Glutamatergic neuron (in vitro differentiated cells): ENCODE results near the gene SARM1. TPM values are rescaled to one million over a fixed set of nuclear protein-coding genes. Genes with fewer than 3 reads are reported as not detected.
A peak's percentile ranks its signal among the peaks of the same experiment; 100 is the strongest.

Source experiments
- DNase-seq: peaks from one replicate; pipeline ENCODE4 v3.0.0; 2022
- H3K27ac Mint-ChIP-seq: one replicate; pipeline ENCODE4 v1.8.0; 2020; ENCODE audit warnings: mild to moderate bottlenecking, mixed read lengths, inconsistent platforms; ENCODE audit not compliant: unreplicated experiment
- H3K27me3 Mint-ChIP-seq: one replicate; pipeline ENCODE4 v1.8.0; 2020; ENCODE audit warnings: mild to moderate bottlenecking, moderate library complexity, mixed read lengths, inconsistent platforms; ENCODE audit not compliant: unreplicated experiment
- H3K36me3 Mint-ChIP-seq: one replicate; pipeline ENCODE4 v1.8.0; 2020; ENCODE audit warnings: mild to moderate bottlenecking, mixed read lengths, inconsistent platforms; ENCODE audit not compliant: unreplicated experiment
- H3K4me1 Mint-ChIP-seq: one replicate; pipeline ENCODE4 v1.8.0; 2020; ENCODE audit warnings: mild to moderate bottlenecking, low read depth, mixed read lengths, inconsistent platforms; ENCODE audit not compliant: unreplicated experiment
- H3K4me3 Mint-ChIP-seq: one replicate; pipeline ENCODE4 v1.8.0; 2020; ENCODE audit warnings: mild to moderate bottlenecking, mixed read lengths, inconsistent platforms; ENCODE audit not compliant: unreplicated experiment
- H3K9me3 Mint-ChIP-seq: one replicate; pipeline ENCODE4 v1.8.0; 2020; ENCODE audit warnings: mild to moderate bottlenecking, moderate library complexity, mixed read lengths, inconsistent platforms; ENCODE audit not compliant: unreplicated experiment
- total RNA-seq: library from RNA; stranded (reverse); fragmentation: NEBNext Ultra II Directional; extraction: Animal tissue kit (Norgen Biotek cat#: 25700); gene quantifications from one replicate; pipeline ENCODE4 v1.2.1, GENCODE V29; 2021; ENCODE audit not compliant: unreplicated experiment
- TF ChIP-seq, protein P1 (sequence below): fragments of 200-600 bp; sonication (generic); IDR thresholded peaks from one replicate; pipeline ENCODE4 v1.5.0; 2021; ENCODE audit not compliant: partially characterized antibody, unreplicated experiment

The SARM1 gene
- total RNA-seq, 1 donor from 2014 or later, result 100 TPM

- Mint-ChIP-seq H3K27ac (no peak overlapping the region), H3K9me3 (peaks cover 9% of the 10 kb centered on the region), H3K36me3 (no peaks in the 10 kb centered on the region), H3K27me3 (peaks cover 9% of the 10 kb centered on the region), H3K4me1 (peaks cover 4% of the 10 kb centered on the region), H3K4me3 (no peak overlapping the region)
- TF ChIP-seq, protein P1, sequence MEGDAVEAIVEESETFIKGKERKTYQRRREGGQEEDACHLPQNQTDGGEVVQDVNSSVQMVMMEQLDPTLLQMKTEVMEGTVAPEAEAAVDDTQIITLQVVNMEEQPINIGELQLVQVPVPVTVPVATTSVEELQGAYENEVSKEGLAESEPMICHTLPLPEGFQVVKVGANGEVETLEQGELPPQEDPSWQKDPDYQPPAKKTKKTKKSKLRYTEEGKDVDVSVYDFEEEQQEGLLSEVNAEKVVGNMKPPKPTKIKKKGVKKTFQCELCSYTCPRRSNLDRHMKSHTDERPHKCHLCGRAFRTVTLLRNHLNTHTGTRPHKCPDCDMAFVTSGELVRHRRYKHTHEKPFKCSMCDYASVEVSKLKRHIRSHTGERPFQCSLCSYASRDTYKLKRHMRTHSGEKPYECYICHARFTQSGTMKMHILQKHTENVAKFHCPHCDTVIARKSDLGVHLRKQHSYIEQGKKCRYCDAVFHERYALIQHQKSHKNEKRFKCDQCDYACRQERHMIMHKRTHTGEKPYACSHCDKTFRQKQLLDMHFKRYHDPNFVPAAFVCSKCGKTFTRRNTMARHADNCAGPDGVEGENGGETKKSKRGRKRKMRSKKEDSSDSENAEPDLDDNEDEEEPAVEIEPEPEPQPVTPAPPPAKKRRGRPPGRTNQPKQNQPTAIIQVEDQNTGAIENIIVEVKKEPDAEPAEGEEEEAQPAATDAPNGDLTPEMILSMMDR, result no peak
- DNase-seq, result no peak
Observed at GRCh38 chr17:28407974-28408306, 36.4 kb downstream of the SARM1 start.

- H3K27me3 Mint-ChIP-seq, result peaks cover 4% of the 10 kb centered on the region
- H3K4me1 Mint-ChIP-seq, result peaks cover 2% of the 10 kb centered on the region
- TF ChIP-seq, protein P1, result no peak
- no peak for DNase-seq
- no peaks in the 10 kb centered on the region for H3K36me3 Mint-ChIP-seq
- no peak overlapping the region for H3K4me3 Mint-ChIP-seq
- no peak overlapping the region for H3K27ac Mint-ChIP-seq
- H3K9me3 Mint-ChIP-seq, result peaks cover 2% of the 10 kb centered on the region
Observed at GRCh38 chr17:28412099-28412498, 40.6 kb downstream of the SARM1 start.

DNA sequence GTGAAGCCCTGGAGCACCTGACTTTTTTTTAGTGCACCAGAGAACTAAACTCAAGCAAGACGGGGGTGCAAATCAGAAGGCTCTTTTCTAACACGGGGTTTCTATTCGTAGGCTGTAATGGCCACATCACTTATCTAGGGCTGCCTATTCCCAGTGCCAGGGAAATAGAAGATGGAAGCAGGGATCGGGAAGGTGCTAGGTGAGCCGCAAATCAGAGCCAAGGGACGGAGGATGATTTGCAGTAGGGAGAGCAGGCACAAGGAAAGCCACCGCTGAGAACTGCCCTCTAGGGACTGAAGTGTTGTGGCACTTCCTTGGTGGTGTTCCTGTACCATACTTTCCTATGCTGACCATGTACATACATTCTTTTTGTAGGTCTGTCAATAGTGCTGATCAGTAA, 42.3 kb downstream of the SARM1 start:
- H3K27me3 Mint-ChIP-seq, result no peaks in the 10 kb centered on the region
- no peak overlapping the region for H3K4me3 Mint-ChIP-seq
- H3K36me3 Mint-ChIP-seq, result no peaks in the 10 kb centered on the region
- H3K27ac Mint-ChIP-seq, result no peak overlapping the region
- no peaks in the 10 kb centered on the region for H3K4me1 Mint-ChIP-seq
- TF ChIP-seq, protein P1, result no peak
- H3K9me3 Mint-ChIP-seq, result peaks cover 2% of the 10 kb centered on the region
- no peak for DNase-seq

- H3K27ac Mint-ChIP-seq, result no peak overlapping the region
- TF ChIP-seq, protein P1, result no peak
- H3K27me3 Mint-ChIP-seq, result no peaks in the 10 kb centered on the region
- peaks cover 2% of the 10 kb centered on the region for H3K9me3 Mint-ChIP-seq
- H3K4me3 Mint-ChIP-seq, result no peak overlapping the region
- H3K4me1 Mint-ChIP-seq, result no peaks in the 10 kb centered on the region
- no peak for DNase-seq
- no peaks in the 10 kb centered on the region for H3K36me3 Mint-ChIP-seq
Observed at GRCh38 chr17:28415886-28416285, 44.4 kb downstream of the SARM1 start.

- TF ChIP-seq, protein P1, result peak; percentile 74
- Mint-ChIP-seq H3K9me3 (peaks cover 2% of the 10 kb centered on the region), H3K4me1 (no peaks in the 10 kb centered on the region), H3K27ac (no peak overlapping the region), H3K27me3 (no peaks in the 10 kb centered on the region), H3K36me3 (no peaks in the 10 kb centered on the region), H3K4me3 (no peak overlapping the region)
- peak; percentile 67 for DNase-seq
Observed at GRCh38 chr17:28416703-28417311, 45.3 kb downstream of the SARM1 start.
